KOPT-K1 (cell line): Measurements from ENCODE around the gene BMPR1A.

Source experiments
- H3K27ac ChIP-seq: fragments of 200-600 bp; sonication (generic); 2 replicates; pipeline ENCODE4 v1.5.1; 2016; ENCODE audit warnings: antibody characterized with exemption, mild to moderate bottlenecking, low read depth, low read length; ENCODE audit not compliant: poor library complexity, severe bottlenecking
- H3K36me3 ChIP-seq: fragments of 200-600 bp; sonication (generic); 2 replicates; pipeline ENCODE4 v1.5.1; 2017; ENCODE audit warnings: antibody characterized with exemption, mild to moderate bottlenecking, low read length, moderate library complexity; ENCODE audit not compliant: insufficient read depth
- H3K9me3 ChIP-seq: fragments of 200-600 bp; sonication (generic); 2 replicates; pipeline ENCODE4 v1.5.1; 2017; ENCODE audit warnings: antibody characterized with exemption, low read length, mild to moderate bottlenecking; ENCODE audit not compliant: insufficient read depth, poor library complexity, severe bottlenecking

The BMPR1A gene

DNA sequence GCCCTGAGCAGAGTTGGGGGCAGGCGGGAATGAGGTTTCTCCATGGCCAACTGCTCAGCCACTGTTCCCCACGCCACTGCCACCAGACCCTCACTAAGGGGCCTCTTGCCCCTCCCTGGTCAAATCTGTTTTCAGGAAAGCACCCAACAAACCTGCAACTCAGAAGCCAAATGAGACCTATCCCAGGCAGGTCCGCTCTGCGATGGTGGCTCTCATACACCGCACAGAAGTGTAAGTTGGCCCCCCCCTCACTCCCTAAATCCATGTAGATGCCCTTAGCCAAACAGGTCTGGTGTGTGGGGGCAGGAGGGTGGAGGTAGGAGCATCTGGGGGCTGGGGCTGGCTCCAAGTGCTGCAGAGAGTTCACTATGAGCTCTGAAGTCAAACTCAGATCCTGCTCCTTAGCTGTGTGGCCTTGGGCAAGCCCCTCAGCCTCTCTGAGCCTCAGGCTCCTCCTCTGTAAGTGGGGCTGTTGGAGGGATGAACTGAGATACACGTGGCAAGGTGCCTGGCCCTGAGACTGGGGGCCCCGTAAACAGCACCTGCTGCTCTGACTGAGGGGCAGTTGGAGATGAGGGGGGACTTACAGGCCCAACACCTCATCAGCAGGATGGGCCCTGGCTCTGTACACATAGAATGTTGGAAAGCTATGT lies 199.9 kb downstream of the BMPR1A start:
- no peaks in the 10 kb centered on the region for H3K36me3 ChIP-seq
- peaks cover 14% of the 10 kb centered on the region for H3K9me3 ChIP-seq
- H3K27ac ChIP-seq = no peak overlapping the region

- Histone ChIP-seq H3K27ac (no peak overlapping the region), H3K36me3 (no peaks in the 10 kb centered on the region), H3K9me3 (peaks cover 11% of the 10 kb centered on the region)
Measured at GRCh38 chr10:86956848-86957448, 200.5 kb downstream of the BMPR1A start.

DNA sequence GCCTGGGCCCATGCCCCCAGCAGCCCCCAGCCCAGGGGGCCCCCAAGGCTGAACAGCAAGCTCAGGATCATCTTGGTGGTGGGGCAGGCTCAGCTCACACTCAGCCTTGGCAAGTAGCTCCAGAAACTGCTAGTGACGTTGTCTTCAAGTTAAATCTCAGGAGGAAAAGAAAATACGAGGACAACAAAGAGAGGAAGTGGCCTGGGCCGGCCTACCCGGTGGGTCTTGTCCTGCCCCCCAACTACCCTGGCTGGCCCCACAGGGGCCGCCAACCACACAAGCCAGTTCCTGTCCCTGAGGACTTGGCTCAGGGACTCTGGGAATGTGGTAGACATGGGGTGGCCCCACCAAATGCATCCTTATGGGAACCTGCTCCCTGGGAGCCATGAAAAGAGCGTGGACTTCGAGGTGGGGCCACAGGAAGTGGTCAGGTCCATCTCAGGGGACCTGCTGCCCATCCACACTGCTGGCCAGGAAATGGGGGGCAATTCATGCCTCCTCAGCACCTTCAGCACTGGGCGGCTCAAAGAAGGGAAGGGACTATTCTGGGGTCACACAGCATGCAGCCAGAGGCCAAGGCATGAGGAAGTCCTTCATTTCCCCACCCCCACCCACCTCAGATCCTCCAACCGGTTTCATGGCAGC lies 201.2 kb downstream of the BMPR1A start, which contains the start of gene MMRN2:
MMRN2 (minus strand) TSS at position 145 of the 645 bp plus-strand sequence; CDS start at position 71, 74 bp downstream.
- no peak within 1 kb of the TSS for H3K27ac ChIP-seq
- H3K9me3 ChIP-seq = peaks cover 4% of the 10 kb centered on the region
- no peaks in the 10 kb centered on the region for H3K36me3 ChIP-seq

DNA sequence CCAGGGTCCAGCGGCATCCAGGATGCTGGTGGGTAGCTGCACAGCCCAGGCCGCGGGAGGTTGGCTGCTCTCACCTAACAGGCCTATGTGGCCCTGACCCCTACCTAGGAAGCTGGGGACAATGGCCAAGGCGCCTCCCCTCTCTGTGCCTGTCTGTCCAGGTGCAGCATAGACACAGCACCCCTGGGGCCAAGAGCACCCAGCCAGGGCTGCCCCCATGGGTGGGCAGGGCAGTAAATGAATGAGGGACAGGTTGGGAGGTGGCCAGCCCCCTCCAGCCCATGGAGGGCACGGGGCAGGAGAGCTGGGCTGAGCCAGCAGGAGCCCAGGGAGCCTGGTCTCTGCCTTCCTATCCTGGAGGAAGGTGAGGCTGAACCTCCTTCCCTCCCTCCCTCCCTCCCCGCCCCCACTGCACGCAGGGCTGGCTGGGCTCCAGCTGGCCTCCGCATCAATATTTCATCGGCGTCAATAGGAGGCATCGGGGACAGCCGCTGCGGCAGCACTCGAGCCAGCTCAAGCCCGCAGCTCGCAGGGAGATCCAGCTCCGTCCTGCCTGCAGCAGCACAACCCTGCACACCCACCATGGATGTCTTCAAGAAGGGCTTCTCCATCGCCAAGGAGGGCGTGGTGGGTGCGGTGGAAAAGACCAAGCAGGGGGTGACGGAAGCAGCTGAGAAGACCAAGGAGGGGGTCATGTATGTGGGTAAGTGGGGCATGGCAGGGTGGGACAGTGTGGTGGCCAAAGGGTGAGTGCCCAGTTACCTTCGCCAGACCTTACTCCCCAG lies 201.9 kb downstream of the BMPR1A start, which contains the start of gene SNCG:
SNCG (plus strand) TSS at position 484 of the 785 bp plus-strand sequence; CDS start at position 583, 99 bp downstream.
- no peaks in the 10 kb centered on the region for H3K36me3 ChIP-seq
- no peaks in the 10 kb centered on the region for H3K9me3 ChIP-seq
- no peak within 1 kb of the TSS for H3K27ac ChIP-seq

DNA sequence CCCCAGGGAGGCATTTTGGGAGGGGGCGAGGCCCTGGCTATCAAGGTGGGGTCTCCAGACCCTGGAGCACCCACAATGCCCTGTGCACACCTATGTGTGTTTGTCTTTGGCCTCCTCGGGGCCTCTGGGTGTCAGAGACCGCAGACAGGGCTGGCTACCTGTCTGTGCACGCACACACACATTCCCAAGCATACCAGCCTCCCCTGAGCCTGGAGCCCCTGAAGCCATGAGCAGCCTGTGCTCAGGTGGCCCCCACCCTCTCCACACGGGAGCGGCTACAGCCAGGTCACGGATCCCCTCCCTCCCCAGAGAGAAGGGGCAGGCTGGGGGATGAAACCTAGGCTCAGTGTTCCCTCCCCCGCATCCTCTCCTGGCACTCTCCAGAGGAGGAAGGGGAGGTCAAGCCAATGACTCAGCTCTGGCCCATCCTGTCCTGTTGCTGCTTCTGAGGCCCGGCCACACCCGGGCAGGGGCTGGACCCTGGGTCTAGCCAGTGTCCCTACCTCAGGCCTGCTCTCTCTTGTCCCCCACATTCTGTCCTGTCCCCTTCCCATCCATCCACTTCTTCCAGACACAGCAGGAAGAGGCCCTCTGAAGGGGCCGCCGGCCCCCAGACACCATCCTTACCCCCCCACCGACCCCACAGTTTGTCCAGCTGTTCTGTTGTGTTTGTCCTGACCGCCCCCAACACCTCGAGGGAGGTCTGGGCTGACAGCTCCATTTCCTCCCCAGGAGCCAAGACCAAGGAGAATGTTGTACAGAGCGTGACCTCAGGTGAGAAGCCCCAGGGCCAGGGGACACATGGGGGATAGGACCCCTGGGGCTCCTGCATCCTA lies 202.7 kb downstream of the BMPR1A start:
- H3K36me3 ChIP-seq = no peaks in the 10 kb centered on the region
- H3K9me3 ChIP-seq = no peaks in the 10 kb centered on the region
- H3K27ac ChIP-seq = no peak overlapping the region

DNA sequence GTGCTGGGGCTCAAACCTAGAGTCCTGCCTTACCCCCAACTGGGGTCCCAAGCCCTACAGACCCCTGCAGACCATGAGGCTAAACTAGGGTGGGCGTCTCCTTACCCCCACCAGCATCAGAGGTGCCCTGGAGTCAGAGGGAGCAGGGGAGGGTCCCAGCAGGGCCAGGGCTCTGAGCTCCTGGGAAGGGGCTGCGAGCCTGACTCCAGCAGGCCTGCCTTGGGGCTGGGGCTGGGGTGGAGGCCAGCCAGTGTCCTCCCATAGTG lies 203.3 kb downstream of the BMPR1A start:
- Histone ChIP-seq H3K36me3 (no peaks in the 10 kb centered on the region), H3K9me3 (no peaks in the 10 kb centered on the region), H3K27ac (no peak overlapping the region)

DNA sequence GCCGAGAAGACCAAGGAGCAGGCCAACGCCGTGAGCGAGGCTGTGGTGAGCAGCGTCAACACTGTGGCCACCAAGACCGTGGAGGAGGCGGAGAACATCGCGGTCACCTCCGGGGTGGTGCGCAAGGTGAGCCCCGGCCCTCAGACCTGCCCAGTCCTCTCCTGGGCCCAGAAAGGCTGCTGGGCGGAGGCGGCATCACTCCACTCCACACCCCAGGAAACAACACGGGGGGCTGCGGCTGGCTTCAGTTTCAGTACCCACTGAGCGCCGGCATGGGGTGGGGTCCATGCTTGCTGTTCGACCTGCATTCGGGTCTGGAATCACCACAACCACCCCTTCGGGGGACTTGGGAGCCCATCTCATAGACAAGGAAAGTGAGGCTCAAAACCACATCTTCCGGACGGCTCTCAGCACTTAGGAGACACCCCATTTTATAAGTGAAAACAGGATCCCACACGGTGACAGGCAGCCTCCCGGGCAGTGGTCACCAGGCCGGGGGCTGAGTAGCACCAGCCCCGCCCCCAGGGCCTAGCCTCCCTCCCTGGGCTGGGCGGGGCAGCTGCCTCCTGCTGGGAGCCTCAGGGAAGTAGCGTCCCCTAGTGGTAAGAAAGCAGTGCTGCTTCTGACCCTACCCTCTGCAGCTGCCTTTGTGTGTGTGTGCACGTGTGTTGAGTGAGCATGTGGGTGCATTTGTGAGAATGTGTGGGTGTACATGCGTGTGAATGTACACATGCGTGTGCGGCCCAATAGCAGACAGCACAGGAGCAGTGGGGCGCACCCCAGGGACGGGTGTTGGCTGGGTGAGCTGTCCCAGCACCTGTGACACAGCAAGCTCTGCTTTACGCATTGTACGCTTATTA lies 203.8 kb downstream of the BMPR1A start:
- no peaks in the 10 kb centered on the region for H3K36me3 ChIP-seq
- H3K27ac ChIP-seq = no peak overlapping the region
- H3K9me3 ChIP-seq = no peaks in the 10 kb centered on the region

GRCh38 chr10:86960863-86961434 lies 204.5 kb downstream of the BMPR1A start:
- H3K9me3 ChIP-seq = no peaks in the 10 kb centered on the region
- H3K27ac ChIP-seq = no peak overlapping the region
- H3K36me3 ChIP-seq = no peaks in the 10 kb centered on the region

GRCh38 chr10:86961481-86962091 lies 205.2 kb downstream of the BMPR1A start:
- Histone ChIP-seq H3K27ac (no peak overlapping the region), H3K9me3 (no peaks in the 10 kb centered on the region), H3K36me3 (no peaks in the 10 kb centered on the region)

DNA sequence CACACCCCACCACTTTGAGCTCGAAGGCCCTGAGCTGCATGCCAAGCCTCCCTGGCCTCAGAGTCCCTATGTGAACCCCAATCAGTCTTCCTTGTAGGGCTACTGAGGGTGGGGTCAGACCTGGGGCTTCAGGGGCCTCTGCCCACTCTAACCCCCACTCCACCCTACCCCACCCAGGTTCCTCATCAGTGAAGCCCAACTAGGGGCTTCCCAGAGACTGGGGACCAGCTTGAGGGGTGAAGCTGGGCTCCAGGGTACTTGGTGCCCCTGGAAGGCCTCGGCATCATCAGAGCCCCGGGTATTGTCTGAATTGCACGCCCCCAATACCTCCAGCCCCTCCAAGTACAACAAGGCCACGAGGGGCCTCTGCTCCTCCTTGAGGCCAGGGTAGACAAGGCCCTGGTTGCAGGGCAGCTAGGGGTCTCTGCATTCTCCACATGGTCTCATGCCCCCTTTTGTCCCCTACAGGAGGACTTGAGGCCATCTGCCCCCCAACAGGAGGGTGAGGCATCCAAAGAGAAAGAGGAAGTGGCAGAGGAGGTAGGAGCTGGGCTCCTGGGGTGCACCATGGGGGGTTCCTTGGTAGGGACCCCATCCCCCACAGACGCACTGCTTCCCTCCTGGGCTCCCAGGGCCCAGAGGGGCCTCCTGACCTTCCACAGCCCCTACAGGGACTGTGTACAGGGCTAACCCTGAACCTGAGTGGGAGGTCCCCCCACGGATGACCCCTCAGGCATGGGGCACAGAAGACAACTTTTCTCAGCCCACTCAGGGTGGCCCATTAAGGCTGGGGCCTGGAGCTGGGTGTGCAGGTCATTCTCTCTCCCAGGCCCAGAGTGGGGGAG lies 205.9 kb downstream of the BMPR1A start:
- Histone ChIP-seq H3K9me3 (no peaks in the 10 kb centered on the region), H3K27ac (no peak overlapping the region), H3K36me3 (no peaks in the 10 kb centered on the region)

DNA sequence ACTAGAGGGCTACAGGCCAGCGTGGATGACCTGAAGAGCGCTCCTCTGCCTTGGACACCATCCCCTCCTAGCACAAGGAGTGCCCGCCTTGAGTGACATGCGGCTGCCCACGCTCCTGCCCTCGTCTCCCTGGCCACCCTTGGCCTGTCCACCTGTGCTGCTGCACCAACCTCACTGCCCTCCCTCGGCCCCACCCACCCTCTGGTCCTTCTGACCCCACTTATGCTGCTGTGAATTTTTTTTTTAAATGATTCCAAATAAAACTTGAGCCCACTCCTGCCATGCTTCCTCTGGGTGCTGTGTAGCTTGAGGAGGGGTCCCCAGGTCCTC lies 206.5 kb downstream of the BMPR1A start:
- H3K36me3 ChIP-seq = no peaks in the 10 kb centered on the region
- H3K9me3 ChIP-seq = no peaks in the 10 kb centered on the region
- H3K27ac ChIP-seq = no peak overlapping the region

DNA sequence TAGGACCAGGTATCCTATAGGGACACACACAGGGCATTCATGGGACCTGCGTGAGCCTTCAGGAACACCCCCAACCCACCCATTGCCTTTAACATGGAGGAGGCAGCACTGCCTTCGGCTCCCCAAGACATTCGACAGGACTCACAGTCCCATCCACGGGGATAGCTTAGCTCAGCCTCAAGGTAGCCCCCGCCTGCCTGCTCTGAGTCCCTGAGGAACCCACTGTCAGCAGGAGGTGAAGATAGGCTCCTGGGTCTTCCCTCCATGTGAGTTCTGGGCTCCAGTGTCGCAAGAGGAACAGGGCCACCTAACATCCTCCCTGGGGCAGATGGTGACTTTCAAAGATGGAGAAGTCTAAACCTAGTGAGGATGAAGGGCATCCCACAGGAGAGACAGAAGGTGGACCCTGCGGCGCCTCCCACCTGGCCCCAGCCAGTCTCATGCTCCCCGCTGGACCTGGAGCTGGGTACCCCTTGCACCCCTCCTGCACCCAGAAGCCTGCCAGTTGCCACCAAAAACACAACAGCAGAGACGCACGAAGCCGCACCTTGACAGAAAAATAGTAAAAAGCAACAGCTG lies 207.0 kb downstream of the BMPR1A start:
- H3K36me3 ChIP-seq = no peaks in the 10 kb centered on the region
- no peaks in the 10 kb centered on the region for H3K9me3 ChIP-seq
- no peak overlapping the region for H3K27ac ChIP-seq
